ENCODE measurements around the gene RAB1A. TPM values are rescaled to one million over a fixed set of nuclear protein-coding genes. Genes with fewer than 3 reads are reported as not detected.
A peak's percentile ranks its signal among the peaks of the same experiment; 100 is the strongest.

The RAB1A gene
- total RNA-seq, 4 donors from 2014 or later: 36.4 to 71.3 (median 43.7) TPM

DNA sequence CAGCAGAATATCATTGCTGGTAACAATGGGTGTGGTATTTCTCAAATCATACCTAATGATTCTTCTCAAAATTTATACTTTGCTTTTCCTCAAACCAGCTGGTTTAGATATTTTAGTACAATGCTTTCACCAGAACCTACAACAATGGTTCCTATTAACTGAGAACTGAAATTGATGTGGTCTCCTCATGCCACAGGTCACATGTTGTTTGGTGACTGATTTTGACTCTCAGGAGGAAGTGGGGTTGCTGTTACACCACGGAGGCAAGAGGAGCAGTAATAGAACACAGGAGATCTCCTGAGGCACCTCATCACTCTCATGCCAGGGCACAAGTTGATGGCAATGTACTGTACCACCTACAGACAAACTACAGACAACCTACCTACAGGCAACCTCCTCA is 76.7 kb downstream of the RAB1A start:
- in situ Hi-C loops (cut with MboI; ENCODE audit: low sequenced_read_pairs in 4 of 4): loop anchor here in 1 of 4 donors (25.0 kb wide), 1 partner anchor 384 kb away; the partner anchor contains the start of gene SPRED2
- Histone ChIP-seq H3K4me3 (no peak overlapping the region), H3K27ac (no peak overlapping the region), H3K4me1 (peaks cover 17% of the 10 kb centered on the region in 2 donors), H3K36me3 (no peaks in the 10 kb centered on the region), H3K27me3 (no peaks in the 10 kb centered on the region), H3K9me3 (no peaks in the 10 kb centered on the region)
- intact Hi-C loops (cut with DNase I; ENCODE audit: low total_unique reads): loop anchor here (10.0 kb wide), 1 partner anchor 1208 kb away; the partner anchor contains the start of gene UGP2
- no peak for TF ChIP-seq POLR2A (IDR thresholded peaks at IDR 0.05)
- TF ChIP-seq CTCF (IDR thresholded peaks at IDR 0.05 in 4 of 5, conservative IDR thresholded peaks at IDR 0.05 in 1 of 5): no peak
- ATAC-seq (no peak), DNase-seq (no peak)

GRCh38 chr2:65050931-65051330 is 79.0 kb downstream of the RAB1A start:
- Histone ChIP-seq H3K27ac (no peak overlapping the region), H3K9me3 (no peaks in the 10 kb centered on the region), H3K27me3 (no peaks in the 10 kb centered on the region), H3K36me3 (no peaks in the 10 kb centered on the region), H3K4me3 (no peak overlapping the region), H3K4me1 (peaks cover 7 to 11% of the 10 kb centered on the region in 2 donors)
- TF ChIP-seq POLR2A (IDR thresholded peaks at IDR 0.05) (no peak), CTCF (IDR thresholded peaks at IDR 0.05 in 4 of 5, conservative IDR thresholded peaks at IDR 0.05 in 1 of 5) (no peak)
- intact Hi-C loops (cut with DNase I; ENCODE audit: low total_unique reads) (loop anchor here (10.0 kb wide), 1 partner anchor 1206 kb away; the partner anchor contains the start of gene UGP2), in situ Hi-C loops (cut with MboI; ENCODE audit: low sequenced_read_pairs in 4 of 4) (loop anchor here in 1 of 4 donors (25.0 kb wide), 1 partner anchor 386 kb away; the partner anchor contains the start of gene SPRED2)
- DNase-seq (no peak), ATAC-seq (no peak)

GRCh38 chr2:65049010-65049639 is 80.8 kb downstream of the RAB1A start:
- no peaks in the 10 kb centered on the region for H3K27me3 ChIP-seq
- DNase-seq: no peak
- H3K36me3 ChIP-seq: no peaks in the 10 kb centered on the region
- TF ChIP-seq POLR2A (IDR thresholded peaks at IDR 0.05): no peak
- no peak for TF ChIP-seq CTCF (IDR thresholded peaks at IDR 0.05 in 4 of 5, conservative IDR thresholded peaks at IDR 0.05 in 1 of 5)
- in situ Hi-C loops (cut with MboI; ENCODE audit: low sequenced_read_pairs in 4 of 4): loop anchor here in 3 of 4 donors (10.0 to 25.0 kb wide), 4 partner anchors 54 to 513 kb away; no protein-coding TSS in a partner anchor
- H3K4me3 ChIP-seq: no peak overlapping the region
- H3K9me3 ChIP-seq: no peaks in the 10 kb centered on the region
- ATAC-seq: no peak
- intact Hi-C loops (cut with DNase I; ENCODE audit: low total_unique reads): no loop called here
- H3K27ac ChIP-seq: no peak overlapping the region
- H3K4me1 ChIP-seq: peaks cover 0 to 5% of the 10 kb centered on the region in 2 donors

GRCh38 chr2:65046633-65047407 is 83.1 kb downstream of the RAB1A start:
- Histone ChIP-seq H3K27me3 (no peaks in the 10 kb centered on the region), H3K4me1 (peaks cover 0 to 5% of the 10 kb centered on the region in 2 donors), H3K9me3 (no peaks in the 10 kb centered on the region), H3K4me3 (no peak overlapping the region), H3K27ac (peak overlapping the region in 3 of 4 donors; percentile 51 to 67 (median 53)), H3K36me3 (no peaks in the 10 kb centered on the region)
- intact Hi-C loops (cut with DNase I; ENCODE audit: low total_unique reads): no loop called here
- DNase-seq (peak in 1 of 2 donors; percentile 49), ATAC-seq (peak; percentile 81 to 88)
- no peak for TF ChIP-seq CTCF (IDR thresholded peaks at IDR 0.05 in 4 of 5, conservative IDR thresholded peaks at IDR 0.05 in 1 of 5)
- in situ Hi-C loops (cut with MboI; ENCODE audit: low sequenced_read_pairs in 4 of 4): loop anchor here in 3 of 4 donors (10.0 to 25.0 kb wide), 4 partner anchors 52 to 515 kb away; no protein-coding TSS in a partner anchor
